Measurements from ENCODE around the gene TOMM20L.

TOMM20L gene

GRCh38 chr14:58376791-58377190 lies 18.9 kb upstream of the TOMM20L start:
- no peak for TF ChIP-seq CTCF (IDR thresholded peaks at IDR 0.05; ENCODE audit: low read depth, low read length)
- no peak for TF ChIP-seq EZH2phosphoT487 (IDR thresholded peaks at IDR 0.05; ENCODE audit: low read depth)
- Histone ChIP-seq H3K4me1 (ENCODE audit: low read length) (no peaks in the 10 kb centered on the region), H4K20me1 (ENCODE audit: insufficient read depth, low read length) (no peaks in the 10 kb centered on the region), H3K36me3 (replicated peaks; ENCODE audit: low read depth, low read length) (peaks cover 9% of the 10 kb centered on the region), H3K9me3 (ENCODE audit: insufficient read depth, low read length) (no peaks in the 10 kb centered on the region), H3K4me3 (ENCODE audit: low read length) (no peak overlapping the region), H3K79me2 (ENCODE audit: low read length) (no peaks in the 10 kb centered on the region), H3K27ac (ENCODE audit: low read length) (no peak overlapping the region), H3K27me3 (ENCODE audit: low read depth, low read length) (no peaks in the 10 kb centered on the region), H2AFZ (ENCODE audit: low read depth, low read length) (no peak overlapping the region), H3K9ac (ENCODE audit: low read length) (no peak overlapping the region), H3K4me2 (ENCODE audit: low read length) (no peak overlapping the region)

- Histone ChIP-seq H3K27ac (ENCODE audit: low read length) (no peak overlapping the region), H2AFZ (ENCODE audit: low read depth, low read length) (no peak overlapping the region), H3K4me3 (ENCODE audit: low read length) (no peak overlapping the region), H3K4me1 (ENCODE audit: low read length) (peaks cover 5% of the 10 kb centered on the region), H3K9ac (ENCODE audit: low read length) (no peak overlapping the region), H3K4me2 (ENCODE audit: low read length) (no peak overlapping the region), H3K9me3 (ENCODE audit: insufficient read depth, low read length) (no peaks in the 10 kb centered on the region), H3K36me3 (replicated peaks; ENCODE audit: low read depth, low read length) (no peaks in the 10 kb centered on the region), H3K79me2 (ENCODE audit: low read length) (no peaks in the 10 kb centered on the region), H3K27me3 (ENCODE audit: low read depth, low read length) (no peaks in the 10 kb centered on the region), H4K20me1 (ENCODE audit: insufficient read depth, low read length) (no peaks in the 10 kb centered on the region)
- TF ChIP-seq EZH2phosphoT487 (IDR thresholded peaks at IDR 0.05; ENCODE audit: low read depth) (no peak), CTCF (IDR thresholded peaks at IDR 0.05; ENCODE audit: low read depth, low read length) (no peak)
Observed at GRCh38 chr14:58390830-58391229, 4.9 kb upstream of the TOMM20L start.

GRCh38 chr14:58395562-58395811 lies 243 bp upstream of the TOMM20L start:
- Histone ChIP-seq H4K20me1 (ENCODE audit: insufficient read depth, low read length) (no peaks in the 10 kb centered on the region), H3K36me3 (replicated peaks; ENCODE audit: low read depth, low read length) (peaks cover 2% of the 10 kb centered on the region), H2AFZ (ENCODE audit: low read depth, low read length) (peak overlapping the region; percentile 91), H3K79me2 (ENCODE audit: low read length) (no peaks in the 10 kb centered on the region), H3K4me3 (ENCODE audit: low read length) (peak overlapping the region; percentile 70), H3K9me3 (ENCODE audit: insufficient read depth, low read length) (no peaks in the 10 kb centered on the region), H3K4me2 (ENCODE audit: low read length) (peak overlapping the region; percentile 75), H3K27me3 (ENCODE audit: low read depth, low read length) (no peaks in the 10 kb centered on the region), H3K27ac (ENCODE audit: low read length) (no peak overlapping the region), H3K4me1 (ENCODE audit: low read length) (peaks cover 10% of the 10 kb centered on the region), H3K9ac (ENCODE audit: low read length) (peak overlapping the region; percentile 43)
- TF ChIP-seq CTCF (IDR thresholded peaks at IDR 0.05; ENCODE audit: low read depth, low read length) (no peak), EZH2phosphoT487 (IDR thresholded peaks at IDR 0.05; ENCODE audit: low read depth) (no peak)

- Histone ChIP-seq H3K27me3 (ENCODE audit: low read depth, low read length) (no peaks in the 10 kb centered on the region), H3K27ac (ENCODE audit: low read length) (no peak overlapping the region), H3K79me2 (ENCODE audit: low read length) (no peaks in the 10 kb centered on the region), H3K4me1 (ENCODE audit: low read length) (peaks cover 10% of the 10 kb centered on the region), H3K36me3 (replicated peaks; ENCODE audit: low read depth, low read length) (peaks cover 2% of the 10 kb centered on the region), H3K9me3 (ENCODE audit: insufficient read depth, low read length) (no peaks in the 10 kb centered on the region), H3K4me2 (ENCODE audit: low read length) (no peak overlapping the region), H2AFZ (ENCODE audit: low read depth, low read length) (no peak overlapping the region), H4K20me1 (ENCODE audit: insufficient read depth, low read length) (no peaks in the 10 kb centered on the region), H3K9ac (ENCODE audit: low read length) (no peak overlapping the region), H3K4me3 (ENCODE audit: low read length) (no peak overlapping the region)
- TF ChIP-seq EZH2phosphoT487 (IDR thresholded peaks at IDR 0.05; ENCODE audit: low read depth), result no peak
- no peak for TF ChIP-seq CTCF (IDR thresholded peaks at IDR 0.05; ENCODE audit: low read depth, low read length)
Observed at GRCh38 chr14:58397156-58397555, 1.4 kb downstream of the TOMM20L start.
